Measurements from ENCODE around the gene RAB41. TPM values are rescaled to one million over a fixed set of nuclear protein-coding genes. Genes with fewer than 3 reads are reported as not detected.

Gene RAB41
- total and polyA plus RNA-seq, 2 experiments from 2014 or later = 0.26 TPM; not detected in 1

- H3K9me3 ChIP-seq (ENCODE audit: low read depth) = no peaks in the 10 kb centered on the region
- no peaks in the 10 kb centered on the region for H3K27me3 ChIP-seq
- H3K4me1 ChIP-seq (ENCODE audit: low read depth) = no peaks in the 10 kb centered on the region
- H3K27ac ChIP-seq = no peak overlapping the region
- no peak for DNase-seq (ENCODE audit: low read depth in 1 of 2, low spot score in 1 of 2)
- TF ChIP-seq, protein P1, sequence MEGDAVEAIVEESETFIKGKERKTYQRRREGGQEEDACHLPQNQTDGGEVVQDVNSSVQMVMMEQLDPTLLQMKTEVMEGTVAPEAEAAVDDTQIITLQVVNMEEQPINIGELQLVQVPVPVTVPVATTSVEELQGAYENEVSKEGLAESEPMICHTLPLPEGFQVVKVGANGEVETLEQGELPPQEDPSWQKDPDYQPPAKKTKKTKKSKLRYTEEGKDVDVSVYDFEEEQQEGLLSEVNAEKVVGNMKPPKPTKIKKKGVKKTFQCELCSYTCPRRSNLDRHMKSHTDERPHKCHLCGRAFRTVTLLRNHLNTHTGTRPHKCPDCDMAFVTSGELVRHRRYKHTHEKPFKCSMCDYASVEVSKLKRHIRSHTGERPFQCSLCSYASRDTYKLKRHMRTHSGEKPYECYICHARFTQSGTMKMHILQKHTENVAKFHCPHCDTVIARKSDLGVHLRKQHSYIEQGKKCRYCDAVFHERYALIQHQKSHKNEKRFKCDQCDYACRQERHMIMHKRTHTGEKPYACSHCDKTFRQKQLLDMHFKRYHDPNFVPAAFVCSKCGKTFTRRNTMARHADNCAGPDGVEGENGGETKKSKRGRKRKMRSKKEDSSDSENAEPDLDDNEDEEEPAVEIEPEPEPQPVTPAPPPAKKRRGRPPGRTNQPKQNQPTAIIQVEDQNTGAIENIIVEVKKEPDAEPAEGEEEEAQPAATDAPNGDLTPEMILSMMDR (IDR thresholded peaks at IDR 0.05; ENCODE audit: low read depth, low read length) = no peak
- no peak overlapping the region for H3K4me3 ChIP-seq
- H3K36me3 ChIP-seq = no peaks in the 10 kb centered on the region
Measured at GRCh38 chrX:70247252-70247651, 34.7 kb upstream of the RAB41 start.

DNA sequence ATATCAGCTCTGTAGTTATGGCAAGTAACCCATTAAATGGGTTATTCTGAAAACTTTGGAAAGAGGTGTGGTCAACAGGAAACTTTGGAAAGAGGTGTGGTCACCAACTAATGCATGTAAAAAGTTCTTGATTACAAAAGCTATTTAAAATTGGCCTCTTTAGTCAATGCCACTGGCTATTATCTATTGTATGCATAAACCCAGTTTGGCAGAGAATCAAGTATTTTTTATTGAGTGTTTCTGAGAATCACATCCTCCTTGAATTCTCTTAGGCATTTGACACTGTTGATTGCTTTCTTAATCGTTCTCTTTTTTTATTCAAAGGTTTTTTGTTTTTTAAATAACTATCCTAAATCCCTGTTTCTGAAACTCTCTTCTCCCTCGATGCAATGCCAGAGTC is 29.5 kb upstream of the RAB41 start:
- TF ChIP-seq, protein P1 (IDR thresholded peaks at IDR 0.05; ENCODE audit: low read depth, low read length) = no peak
- H3K36me3 ChIP-seq = no peaks in the 10 kb centered on the region
- H3K4me3 ChIP-seq = no peak overlapping the region
- no peak for DNase-seq (ENCODE audit: low read depth in 1 of 2, low spot score in 1 of 2)
- H3K27ac ChIP-seq = no peak overlapping the region
- H3K27me3 ChIP-seq = no peaks in the 10 kb centered on the region
- H3K4me1 ChIP-seq (ENCODE audit: low read depth) = no peaks in the 10 kb centered on the region
- H3K9me3 ChIP-seq (ENCODE audit: low read depth) = no peaks in the 10 kb centered on the region

DNA sequence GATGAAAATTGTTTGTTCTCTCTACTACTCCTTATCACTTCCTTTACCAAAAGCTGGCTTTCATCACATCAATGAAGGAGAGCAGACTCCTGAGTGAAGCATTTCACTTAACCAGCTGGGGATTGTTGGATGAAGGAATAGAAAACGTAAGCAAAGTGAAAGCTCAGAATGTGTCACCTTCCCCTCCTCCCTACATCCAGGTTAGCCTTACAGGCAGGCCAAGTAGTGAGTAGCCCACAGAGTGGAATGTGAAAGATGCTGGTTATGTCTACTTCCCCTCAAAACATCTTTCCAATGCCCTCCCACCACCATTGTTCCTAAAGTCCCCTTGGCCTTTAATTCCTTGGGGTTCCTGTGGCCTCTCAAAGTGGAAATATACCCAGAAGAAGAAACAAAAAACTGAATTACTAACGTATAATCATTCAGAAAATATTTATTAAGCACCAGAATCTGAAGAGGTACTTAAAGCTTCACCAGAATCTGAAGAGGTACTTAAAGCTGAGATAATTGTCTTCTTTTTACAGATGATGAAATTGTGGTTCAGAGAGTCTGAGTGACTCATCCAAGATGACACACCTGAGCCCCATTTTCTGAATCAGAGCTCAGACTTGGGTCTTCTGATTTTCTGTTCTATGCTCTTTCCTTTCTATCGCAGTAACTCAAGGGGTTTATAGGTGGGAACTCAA is 28.5 kb upstream of the RAB41 start:
- Histone ChIP-seq H3K4me3 (no peak overlapping the region), H3K36me3 (no peaks in the 10 kb centered on the region), H3K27ac (no peak overlapping the region), H3K27me3 (no peaks in the 10 kb centered on the region), H3K4me1 (ENCODE audit: low read depth) (no peaks in the 10 kb centered on the region), H3K9me3 (ENCODE audit: low read depth) (no peaks in the 10 kb centered on the region)
- TF ChIP-seq, protein P1 (IDR thresholded peaks at IDR 0.05; ENCODE audit: low read depth, low read length) = no peak
- DNase-seq (ENCODE audit: low read depth in 1 of 2, low spot score in 1 of 2) = no peak

GRCh38 chrX:70254063-70254400 is 27.9 kb upstream of the RAB41 start:
- TF ChIP-seq, protein P1 (IDR thresholded peaks at IDR 0.05; ENCODE audit: low read depth, low read length) = no peak
- H3K4me1 ChIP-seq (ENCODE audit: low read depth) = no peaks in the 10 kb centered on the region
- H3K36me3 ChIP-seq = no peaks in the 10 kb centered on the region
- H3K4me3 ChIP-seq = no peak overlapping the region
- DNase-seq (ENCODE audit: low read depth in 1 of 2, low spot score in 1 of 2) = no peak
- H3K27ac ChIP-seq = no peak overlapping the region
- H3K9me3 ChIP-seq (ENCODE audit: low read depth) = no peaks in the 10 kb centered on the region
- H3K27me3 ChIP-seq = no peaks in the 10 kb centered on the region

- TF ChIP-seq, protein P1 (IDR thresholded peaks at IDR 0.05; ENCODE audit: low read depth, low read length) = no peak
- H3K27ac ChIP-seq = no peak overlapping the region
- no peaks in the 10 kb centered on the region for H3K9me3 ChIP-seq (ENCODE audit: low read depth)
- no peak for DNase-seq (ENCODE audit: low read depth in 1 of 2, low spot score in 1 of 2)
- H3K4me1 ChIP-seq (ENCODE audit: low read depth) = no peaks in the 10 kb centered on the region
- H3K27me3 ChIP-seq = no peaks in the 10 kb centered on the region
- H3K36me3 ChIP-seq = no peaks in the 10 kb centered on the region
- no peak overlapping the region for H3K4me3 ChIP-seq
Measured at GRCh38 chrX:70254909-70255308, 27.1 kb upstream of the RAB41 start.

All from cardiac muscle cell (in vitro differentiated cells and primary cell).